ENCODE measurements around the gene ITGB2.

- TF ChIP-seq POLR2A (IDR thresholded peaks at IDR 0.05; ENCODE audit: extremely low read depth, insufficient read length) (no peak), CTCF (IDR thresholded peaks at IDR 0.05; ENCODE audit: low read depth, low read length) (no peak)
Observed at GRCh38 chr21:44969931-44970755, 49.4 kb upstream of the ITGB2 start.

All from NB4 (cell line).